Measurements from ENCODE around the gene PPBP.

DNA sequence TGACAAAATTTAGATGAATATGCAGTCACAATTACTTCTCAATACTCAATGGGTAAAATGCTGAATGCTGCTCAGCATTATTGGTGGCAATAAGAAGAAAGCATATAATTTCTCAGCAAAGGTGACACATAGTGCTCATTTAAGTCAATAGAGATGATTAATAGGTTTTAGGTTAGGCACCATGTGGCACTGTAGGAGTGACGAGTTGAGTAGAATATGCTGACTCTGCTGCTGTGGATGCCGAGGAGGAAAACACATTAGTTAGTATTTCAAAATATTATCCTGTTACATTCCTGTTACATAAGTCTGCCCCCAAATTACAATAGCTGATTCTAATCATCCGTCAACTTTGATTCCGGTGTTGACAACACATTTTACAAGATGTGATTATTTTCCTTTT, 24.1 kb upstream of the PPBP start:
- TF ChIP-seq, protein P1, sequence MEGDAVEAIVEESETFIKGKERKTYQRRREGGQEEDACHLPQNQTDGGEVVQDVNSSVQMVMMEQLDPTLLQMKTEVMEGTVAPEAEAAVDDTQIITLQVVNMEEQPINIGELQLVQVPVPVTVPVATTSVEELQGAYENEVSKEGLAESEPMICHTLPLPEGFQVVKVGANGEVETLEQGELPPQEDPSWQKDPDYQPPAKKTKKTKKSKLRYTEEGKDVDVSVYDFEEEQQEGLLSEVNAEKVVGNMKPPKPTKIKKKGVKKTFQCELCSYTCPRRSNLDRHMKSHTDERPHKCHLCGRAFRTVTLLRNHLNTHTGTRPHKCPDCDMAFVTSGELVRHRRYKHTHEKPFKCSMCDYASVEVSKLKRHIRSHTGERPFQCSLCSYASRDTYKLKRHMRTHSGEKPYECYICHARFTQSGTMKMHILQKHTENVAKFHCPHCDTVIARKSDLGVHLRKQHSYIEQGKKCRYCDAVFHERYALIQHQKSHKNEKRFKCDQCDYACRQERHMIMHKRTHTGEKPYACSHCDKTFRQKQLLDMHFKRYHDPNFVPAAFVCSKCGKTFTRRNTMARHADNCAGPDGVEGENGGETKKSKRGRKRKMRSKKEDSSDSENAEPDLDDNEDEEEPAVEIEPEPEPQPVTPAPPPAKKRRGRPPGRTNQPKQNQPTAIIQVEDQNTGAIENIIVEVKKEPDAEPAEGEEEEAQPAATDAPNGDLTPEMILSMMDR (IDR thresholded peaks at IDR 0.05; ENCODE audit: poor library complexity, severe bottlenecking), result no peak
- TF ChIP-seq SMC3 (conservative IDR thresholded peaks at IDR 0.05; ENCODE audit: poor library complexity), result no peak
